DMS 273 (cell line): ENCODE results near the gene ARHGEF37.
A peak's percentile ranks its signal among the peaks of the same experiment; 100 is the strongest.

ENCODE experiments used
- DNase-seq: peaks from one replicate; lab custom pipeline; 2025; ENCODE audit not compliant: unreplicated experiment; lab: John Stamatoyannopoulos, UW

Gene ARHGEF37

GRCh38 chr5:149599375-149599774 lies 18.1 kb downstream of the ARHGEF37 start:
- no peak for DNase-seq

GRCh38 chr5:149600932-149601331 lies 19.6 kb downstream of the ARHGEF37 start:
- DNase-seq, result no peak

GRCh38 chr5:149603210-149603609 lies 21.9 kb downstream of the ARHGEF37 start:
- DNase-seq, result no peak

GRCh38 chr5:149603920-149604319 lies 22.6 kb downstream of the ARHGEF37 start:
- no peak for DNase-seq

GRCh38 chr5:149604321-149604720 lies 23.0 kb downstream of the ARHGEF37 start:
- DNase-seq, result no peak

GRCh38 chr5:149605354-149605997 lies 24.2 kb downstream of the ARHGEF37 start:
- no peak for DNase-seq

GRCh38 chr5:149605998-149606724 lies 24.9 kb downstream of the ARHGEF37 start:
- DNase-seq, result no peak

- DNase-seq, result no peak
These were observed 27.7 kb downstream of the ARHGEF37 start for GRCh38 chr5:149608936-149609545.

GRCh38 chr5:149609640-149610219 lies 28.4 kb downstream of the ARHGEF37 start:
- DNase-seq, result no peak

- DNase-seq, result no peak
These were observed 29.4 kb downstream of the ARHGEF37 start for GRCh38 chr5:149610589-149611255.

GRCh38 chr5:149611326-149611725 lies 30.0 kb downstream of the ARHGEF37 start:
- DNase-seq, result peak; percentile 73

GRCh38 chr5:149614034-149614907 lies 33.0 kb downstream of the ARHGEF37 start:
- no peak for DNase-seq

- no peak for DNase-seq
These were observed 34.7 kb downstream of the ARHGEF37 start for GRCh38 chr5:149615976-149616375.

GRCh38 chr5:149616727-149617285 lies 35.5 kb downstream of the ARHGEF37 start:
- DNase-seq, result no peak

- DNase-seq, result no peak
These were observed 36.5 kb downstream of the ARHGEF37 start for GRCh38 chr5:149617760-149618306.

GRCh38 chr5:149618581-149619248 lies 37.4 kb downstream of the ARHGEF37 start:
- peak; percentile 80 for DNase-seq

GRCh38 chr5:149621415-149622098 lies 40.3 kb downstream of the ARHGEF37 start:
- no peak for DNase-seq

GRCh38 chr5:149622466-149622865 lies 41.2 kb downstream of the ARHGEF37 start:
- DNase-seq, result no peak

GRCh38 chr5:149623473-149623872 lies 42.2 kb downstream of the ARHGEF37 start:
- no peak for DNase-seq
